GM12801 (cell line): Measurements from ENCODE around the gene ERBB4.

ENCODE experiments used
- CTCF ChIP-seq: IDR thresholded peaks from one replicate; pipeline ENCODE4 v1.5.1; 2011; ENCODE audit warnings: control low read depth; ENCODE audit not compliant: insufficient read length; ENCODE audit errors: extremely low read depth

Gene ERBB4

GRCh38 chr2:212242724-212243123 lies 295.9 kb downstream of the ERBB4 start:
- no peak for TF ChIP-seq CTCF

DNA sequence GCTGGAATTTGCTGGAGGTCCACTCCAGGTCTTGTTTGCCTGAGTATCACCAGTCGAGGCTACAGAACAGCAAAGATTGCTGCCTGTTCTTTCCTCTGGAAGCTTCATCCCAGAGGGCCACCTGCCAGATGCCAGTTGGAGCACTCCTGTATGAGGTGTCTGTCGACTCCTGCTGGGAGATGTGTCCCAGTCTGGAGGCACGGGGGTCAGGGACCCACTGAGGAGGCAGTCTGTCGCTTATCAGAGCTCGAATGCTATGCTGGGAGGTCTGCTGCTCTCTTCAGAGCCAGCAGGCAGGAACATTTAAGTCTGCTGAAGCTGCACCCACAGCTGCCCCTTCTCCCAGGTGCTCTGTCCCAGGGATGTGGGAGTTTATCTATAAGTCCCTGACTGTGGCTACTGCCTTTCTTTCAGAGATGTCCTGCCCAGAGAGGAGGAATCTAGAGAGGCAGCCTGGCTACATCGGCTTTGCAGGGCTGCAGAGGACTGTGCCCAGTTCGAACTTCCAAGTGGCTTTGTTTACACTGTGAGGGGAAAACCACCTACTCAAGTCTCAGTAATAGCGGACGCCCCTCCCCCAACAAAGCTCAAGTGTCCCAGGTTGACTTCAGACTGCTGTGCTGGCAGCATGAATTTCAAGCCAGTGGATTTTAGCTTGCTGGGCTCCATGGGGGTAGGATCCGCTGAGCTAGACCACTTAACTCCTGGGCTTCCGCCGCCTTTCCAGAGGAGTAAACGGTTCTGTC lies 301.1 kb downstream of the ERBB4 start:
- no peak for TF ChIP-seq CTCF

DNA sequence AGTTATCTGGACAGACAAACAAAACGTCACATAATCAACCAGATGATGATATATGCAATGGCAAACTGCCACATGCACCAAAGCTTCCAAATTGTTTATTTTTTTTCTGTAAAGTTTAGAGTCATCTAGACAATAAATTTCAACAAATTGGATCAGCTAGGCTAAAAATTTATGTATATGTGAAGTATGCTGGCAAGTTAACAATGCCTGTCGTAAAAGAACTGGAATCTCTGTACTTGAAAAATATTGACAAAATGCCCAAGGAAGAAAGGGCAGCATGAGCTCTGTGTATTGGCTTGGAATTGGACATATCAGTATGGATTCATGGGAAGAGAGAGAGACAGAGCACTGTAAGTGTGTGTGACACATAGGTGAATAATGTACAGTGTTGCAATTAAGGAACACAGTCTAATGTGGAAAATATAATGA lies 309.8 kb downstream of the ERBB4 start:
- no peak for TF ChIP-seq CTCF

DNA sequence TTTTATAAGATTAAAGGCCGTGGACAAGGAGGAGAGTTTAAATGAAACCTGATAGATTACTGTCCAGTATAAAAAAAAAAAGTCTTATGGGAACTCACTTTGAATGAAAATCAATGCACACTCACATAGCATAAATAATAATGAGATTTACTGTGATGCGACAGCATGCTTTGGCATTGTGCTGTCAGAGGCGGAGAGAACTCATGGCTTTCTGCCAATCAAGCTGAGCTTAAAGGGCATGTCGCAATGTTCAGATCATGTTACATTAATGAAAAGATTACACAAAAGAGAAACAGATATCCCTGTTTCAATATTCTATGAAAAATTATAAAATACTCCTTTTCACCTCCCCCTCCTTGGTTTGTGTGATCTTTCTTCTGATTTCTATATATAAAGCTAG lies 310.8 kb downstream of the ERBB4 start:
- TF ChIP-seq CTCF = no peak

- no peak for TF ChIP-seq CTCF
These were observed 312.5 kb downstream of the ERBB4 start for GRCh38 chr2:212226114-212226513.

DNA sequence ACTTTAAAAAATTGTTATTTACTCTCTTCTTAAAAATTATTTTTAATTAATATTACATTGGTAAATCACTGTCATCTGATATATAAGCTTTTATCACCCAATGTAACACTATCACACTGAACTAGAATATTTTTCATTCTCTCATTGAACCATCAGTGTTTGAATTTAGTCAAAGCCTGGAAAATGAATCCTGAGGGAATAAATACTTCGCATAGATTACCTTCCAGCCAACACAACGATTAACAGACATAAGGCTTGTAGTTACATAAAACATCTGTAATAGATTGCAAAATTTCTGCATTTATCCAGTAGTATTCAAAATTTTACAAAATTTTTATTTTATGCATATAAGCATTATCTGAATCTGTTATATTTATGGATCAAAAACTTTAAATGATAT lies 314.9 kb downstream of the ERBB4 start:
- TF ChIP-seq CTCF = no peak

DNA sequence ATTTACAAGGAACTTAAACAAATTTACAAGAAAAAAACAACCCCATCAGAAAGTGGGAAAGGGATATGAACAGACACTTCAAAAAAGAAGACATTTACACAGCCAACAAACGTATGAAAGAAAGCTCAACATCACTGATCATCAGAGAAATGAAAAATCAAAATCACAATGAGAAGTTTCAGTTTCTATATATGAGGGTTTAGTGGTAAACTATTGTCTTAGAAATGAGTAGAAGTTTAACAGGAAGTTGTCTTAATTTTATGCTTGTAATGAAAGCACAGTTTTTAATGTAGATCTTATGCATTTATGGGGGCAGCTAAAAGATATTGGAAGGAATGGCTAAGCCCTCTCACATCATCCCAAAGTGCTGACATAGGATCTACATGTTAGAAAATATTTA lies 325.4 kb downstream of the ERBB4 start:
- no peak for TF ChIP-seq CTCF

GRCh38 chr2:212208467-212208866 lies 330.1 kb downstream of the ERBB4 start:
- TF ChIP-seq CTCF = no peak
